GM12892 (cell line): ENCODE data around the gene ZDHHC14.
"Not testable (repeated sequence)": the region's sequence is repeated elsewhere in the genome, so short reads cannot be mapped to it uniquely, and the experiment has no call there.

Experiments used
- POLR2A ChIP-seq: IDR thresholded peaks from 2 replicates; pipeline ENCODE4 v1.6.1; 2011; ENCODE audit warnings: low read depth, low read length, control low read depth
- TAF1 ChIP-seq: IDR thresholded peaks from 2 replicates; pipeline ENCODE4 v1.6.1; 2011; ENCODE audit warnings: low read depth, mild to moderate bottlenecking, control low read depth, low read length, borderline replicate concordance

DNA sequence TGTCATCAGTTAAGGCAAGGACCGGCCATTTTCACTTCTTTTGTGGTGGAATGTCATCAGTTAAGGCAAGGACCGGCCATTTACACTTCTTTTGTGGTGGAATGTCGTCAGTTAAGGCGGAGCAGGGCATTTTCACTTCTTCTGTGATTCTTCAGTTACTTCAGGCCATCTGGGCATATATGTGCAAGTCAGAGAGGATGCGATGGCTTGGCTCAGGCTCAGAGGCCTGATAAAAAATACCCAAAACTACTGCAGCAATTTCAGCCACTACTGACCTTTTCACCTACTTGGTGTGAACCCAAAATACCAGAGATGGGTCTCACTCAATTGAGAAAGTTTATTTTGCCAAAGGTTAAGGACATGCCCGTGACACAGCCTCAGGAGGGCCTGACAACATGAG lies 325.4 kb downstream of the ZDHHC14 start:
- TF ChIP-seq TAF1, POLR2A: not testable (repeated sequence)
